ENCODE results near the gene SKIDA1.

DNA sequence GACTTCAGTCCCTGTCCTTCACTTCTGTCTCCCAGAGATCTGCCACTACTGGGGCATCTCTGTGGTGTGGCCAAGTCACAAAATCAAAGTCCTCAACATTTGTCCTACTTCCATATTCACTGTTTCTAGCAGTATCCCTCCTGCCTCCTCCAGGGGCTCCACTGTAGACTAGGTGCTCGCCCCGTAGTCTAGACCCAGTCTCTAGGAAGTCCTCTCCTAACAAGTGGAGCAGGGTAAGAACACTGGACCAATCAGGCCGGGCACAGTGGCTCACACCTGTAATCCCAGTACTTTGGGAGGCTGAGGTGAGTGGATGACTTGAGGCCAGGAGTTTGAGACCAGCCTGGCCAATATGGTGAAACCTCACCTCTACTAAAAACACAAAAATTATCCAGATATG is 57.4 kb downstream of the SKIDA1 start:
- no peak for TF ChIP-seq HDGF (IDR thresholded peaks at IDR 0.05; ENCODE audit: borderline replicate concordance)
- no peak for TF ChIP-seq L3MBTL2 (conservative IDR thresholded peaks at IDR 0.05)
- no peak for TF ChIP-seq FOXA1 (IDR thresholded peaks at IDR 0.05)
- no peak for TF ChIP-seq BHLHE40 (IDR thresholded peaks at IDR 0.05; ENCODE audit: borderline replicate concordance)
- no peak for TF ChIP-seq SUZ12 (IDR thresholded peaks at IDR 0.05)
- TF ChIP-seq ARNT (IDR thresholded peaks at IDR 0.05): no peak
- TF ChIP-seq LEF1 (IDR thresholded peaks at IDR 0.05; ENCODE audit: borderline replicate concordance): no peak
- TF ChIP-seq ZNF384 (IDR thresholded peaks at IDR 0.05): no peak
- TF ChIP-seq FOXM1 (IDR thresholded peaks at IDR 0.05; ENCODE audit: borderline replicate concordance): no peak
- TF ChIP-seq ELF4 (IDR thresholded peaks at IDR 0.05): no peak
- TF ChIP-seq TARDBP (IDR thresholded peaks at IDR 0.05): no peak
- TF ChIP-seq NFRKB (IDR thresholded peaks at IDR 0.05): no peak
- no peak for TF ChIP-seq SP1 (IDR thresholded peaks at IDR 0.05)
- TF ChIP-seq FOXK2 (IDR thresholded peaks at IDR 0.05): no peak

All from HEK293T (cell line).